Breast epithelium (tissue), 3 donors: ENCODE measurements around the gene ANKRD66.

Experiments used
- CTCF ChIP-seq, 3 donors: fragments of 450-650 bp; IDR thresholded peaks; one replicate each; pipeline ENCODE4 v1.5.1; 2016 to 2017; ENCODE audit warnings: antibody characterized with exemption in 3 of 3, mild to moderate bottlenecking in 3 of 3, moderate library complexity in 3 of 3
- POLR2A ChIP-seq: fragments of 450-650 bp; IDR thresholded peaks from one replicate; pipeline ENCODE4 v1.6.1; 2016; ENCODE audit warnings: antibody characterized with exemption, mild to moderate bottlenecking, moderate library complexity

GRCh38 chr6:46720401-46720800, 26.3 kb upstream of the ANKRD66 start:
- TF ChIP-seq CTCF (IDR thresholded peaks at IDR 0.05) (no peak), POLR2A (no peak)
